Measurements from ENCODE around the gene ABCA1.

DNA sequence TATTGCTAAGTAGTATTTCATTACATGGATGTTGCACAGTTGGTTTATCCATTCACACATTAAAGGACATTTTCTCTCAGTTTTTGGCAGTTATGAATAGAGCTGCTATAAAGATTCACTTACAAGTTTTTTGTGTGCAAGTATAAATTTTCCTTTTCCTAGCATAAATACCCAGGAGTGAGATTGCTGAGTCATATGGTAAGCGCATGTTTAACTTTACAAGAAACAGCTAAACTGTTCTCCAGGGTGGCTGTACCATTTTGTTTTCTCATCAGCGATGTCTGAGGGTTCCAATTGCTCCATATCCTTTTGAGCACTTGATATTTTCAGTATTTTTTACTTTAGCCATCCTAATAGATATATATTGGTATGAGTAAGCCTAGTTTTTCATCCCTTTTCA is 16.4 kb upstream of the ABCA1 start:
- no peak for TF ChIP-seq CTCF (IDR thresholded peaks at IDR 0.05; ENCODE audit: low read length)
- TF ChIP-seq EZH2 (IDR thresholded peaks at IDR 0.05; ENCODE audit: borderline replicate concordance, low read length) = no peak
